Measurements from ENCODE around the gene SLC34A3. TPM values are rescaled to one million over a fixed set of nuclear protein-coding genes. Genes with fewer than 3 reads are reported as not detected.
A peak's percentile ranks its signal among the peaks of the same experiment; 100 is the strongest.

The SLC34A3 gene
- total and polyA plus RNA-seq, 4 donors: 0.03 to 0.65 (median 0.12) TPM; not detected in 1

DNA sequence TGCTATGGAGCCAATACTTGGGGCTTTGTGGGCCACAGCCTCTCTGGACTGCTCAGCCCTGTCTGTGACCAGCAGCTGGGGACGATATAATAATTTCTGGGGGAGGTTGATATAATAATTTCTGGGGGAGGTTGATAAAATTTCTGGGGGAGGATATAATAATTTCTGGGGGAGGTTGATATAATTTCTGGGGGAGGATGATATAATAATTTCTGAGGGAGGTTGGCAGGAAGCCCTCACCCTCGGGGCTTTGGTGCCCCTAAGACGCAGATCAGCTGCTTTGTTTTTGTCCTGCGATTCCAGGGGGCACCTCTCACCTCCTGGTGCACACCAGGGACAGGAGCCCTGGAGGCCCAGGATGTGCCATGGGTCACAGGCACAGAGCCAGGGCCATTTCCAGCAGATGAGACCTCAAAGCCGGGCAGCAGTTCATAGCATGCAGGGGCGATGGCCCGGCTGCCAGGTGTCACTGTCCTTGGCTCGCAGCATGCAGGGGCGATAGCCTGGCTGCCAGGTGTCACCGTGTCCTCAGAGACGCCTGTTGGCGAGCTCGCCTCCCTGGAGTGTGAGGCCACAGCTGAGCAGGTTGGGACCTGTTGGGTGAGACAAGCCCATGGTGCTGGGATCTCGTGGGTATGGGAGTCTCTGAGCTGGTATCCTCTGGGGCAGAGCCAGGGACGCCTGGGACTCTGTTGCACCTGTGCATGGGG is 43.1 kb downstream of the SLC34A3 start:
- Histone ChIP-seq H3K4me1 (ENCODE audit: control insufficient read depth in 5 of 5, insufficient read depth in 5 of 5, low read length in 5 of 5) (peaks cover 3 to 31% (median 4%) of the 10 kb centered on the region in 5 donors), H3K9me3 (ENCODE audit: control insufficient read depth in 4 of 4, insufficient read depth in 3 of 4, low read length in 3 of 4) (no peaks in the 10 kb centered on the region), H3K4me3 (no peak overlapping the region), H3K9ac (ENCODE audit: insufficient read depth in 1 of 2, low read length in 2 of 2) (no peak overlapping the region), H3K27ac (ENCODE audit: low read depth in 1 of 2, low read length in 1 of 2) (peak overlapping the region in 1 of 2 donors; percentile 69), H3K36me3 (ENCODE audit: control insufficient read depth in 4 of 4, insufficient read depth in 4 of 4, low read length in 4 of 4) (peaks cover 5 to 19% (median 10%) of the 10 kb centered on the region in 4 donors), H3K27me3 (ENCODE audit: control insufficient read depth in 3 of 3, insufficient read depth in 3 of 3, low read length in 2 of 3) (no peaks in the 10 kb centered on the region)
- no peak for ATAC-seq (ENCODE audit: insufficient read depth, low FRiP score)
- TF ChIP-seq, protein P1, sequence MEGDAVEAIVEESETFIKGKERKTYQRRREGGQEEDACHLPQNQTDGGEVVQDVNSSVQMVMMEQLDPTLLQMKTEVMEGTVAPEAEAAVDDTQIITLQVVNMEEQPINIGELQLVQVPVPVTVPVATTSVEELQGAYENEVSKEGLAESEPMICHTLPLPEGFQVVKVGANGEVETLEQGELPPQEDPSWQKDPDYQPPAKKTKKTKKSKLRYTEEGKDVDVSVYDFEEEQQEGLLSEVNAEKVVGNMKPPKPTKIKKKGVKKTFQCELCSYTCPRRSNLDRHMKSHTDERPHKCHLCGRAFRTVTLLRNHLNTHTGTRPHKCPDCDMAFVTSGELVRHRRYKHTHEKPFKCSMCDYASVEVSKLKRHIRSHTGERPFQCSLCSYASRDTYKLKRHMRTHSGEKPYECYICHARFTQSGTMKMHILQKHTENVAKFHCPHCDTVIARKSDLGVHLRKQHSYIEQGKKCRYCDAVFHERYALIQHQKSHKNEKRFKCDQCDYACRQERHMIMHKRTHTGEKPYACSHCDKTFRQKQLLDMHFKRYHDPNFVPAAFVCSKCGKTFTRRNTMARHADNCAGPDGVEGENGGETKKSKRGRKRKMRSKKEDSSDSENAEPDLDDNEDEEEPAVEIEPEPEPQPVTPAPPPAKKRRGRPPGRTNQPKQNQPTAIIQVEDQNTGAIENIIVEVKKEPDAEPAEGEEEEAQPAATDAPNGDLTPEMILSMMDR (IDR thresholded peaks at IDR 0.05; ENCODE audit: control extremely low read depth, extremely low read depth): no peak
- 77 to 81% methylated on average over 15 of the region's 15 CpGs for WGBS, 2 donors
- DNase-seq: no peak

DNA sequence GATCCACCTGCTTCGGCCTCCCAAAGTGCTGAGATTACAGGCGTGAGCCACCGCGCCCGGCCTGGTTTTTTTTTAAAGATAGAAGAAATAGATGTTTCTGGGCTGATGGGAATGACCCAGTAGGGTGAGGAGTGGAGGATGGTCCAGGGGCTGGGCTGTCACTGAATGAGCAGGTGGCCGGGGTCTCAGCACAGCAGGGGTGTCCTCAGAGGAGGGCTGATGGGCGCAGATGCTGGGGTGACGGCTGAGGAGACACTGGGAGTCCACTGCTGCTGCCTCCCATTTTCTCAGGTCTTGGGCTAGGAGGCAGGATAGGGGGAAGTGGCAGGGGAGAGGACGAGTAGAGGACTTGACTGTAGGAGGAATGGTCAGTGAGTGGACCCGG is 44.5 kb downstream of the SLC34A3 start:
- WGBS, 2 donors: 81 to 86% methylated on average over 10 of the region's 10 CpGs
- Histone ChIP-seq H3K36me3 (ENCODE audit: control insufficient read depth in 4 of 4, insufficient read depth in 4 of 4, low read length in 4 of 4) (peaks cover 3 to 33% (median 12%) of the 10 kb centered on the region in 4 donors), H3K4me3 (peak overlapping the region; percentile 7), H3K4me1 (ENCODE audit: control insufficient read depth in 5 of 5, insufficient read depth in 5 of 5, low read length in 5 of 5) (peaks cover 0 to 30% (median 4%) of the 10 kb centered on the region in 5 donors), H3K9ac (ENCODE audit: insufficient read depth in 1 of 2, low read length in 2 of 2) (no peak overlapping the region), H3K9me3 (ENCODE audit: control insufficient read depth in 4 of 4, insufficient read depth in 3 of 4, low read length in 3 of 4) (peaks cover 0 to 4% (median 0%) of the 10 kb centered on the region in 4 donors), H3K27ac (ENCODE audit: low read depth in 1 of 2, low read length in 1 of 2) (peak overlapping the region in 1 of 2 donors; percentile 97), H3K27me3 (ENCODE audit: control insufficient read depth in 3 of 3, insufficient read depth in 3 of 3, low read length in 2 of 3) (no peaks in the 10 kb centered on the region)
- DNase-seq: no peak
- TF ChIP-seq, protein P1 (IDR thresholded peaks at IDR 0.05; ENCODE audit: control extremely low read depth, extremely low read depth): no peak
- no peak for ATAC-seq (ENCODE audit: insufficient read depth, low FRiP score)

DNA sequence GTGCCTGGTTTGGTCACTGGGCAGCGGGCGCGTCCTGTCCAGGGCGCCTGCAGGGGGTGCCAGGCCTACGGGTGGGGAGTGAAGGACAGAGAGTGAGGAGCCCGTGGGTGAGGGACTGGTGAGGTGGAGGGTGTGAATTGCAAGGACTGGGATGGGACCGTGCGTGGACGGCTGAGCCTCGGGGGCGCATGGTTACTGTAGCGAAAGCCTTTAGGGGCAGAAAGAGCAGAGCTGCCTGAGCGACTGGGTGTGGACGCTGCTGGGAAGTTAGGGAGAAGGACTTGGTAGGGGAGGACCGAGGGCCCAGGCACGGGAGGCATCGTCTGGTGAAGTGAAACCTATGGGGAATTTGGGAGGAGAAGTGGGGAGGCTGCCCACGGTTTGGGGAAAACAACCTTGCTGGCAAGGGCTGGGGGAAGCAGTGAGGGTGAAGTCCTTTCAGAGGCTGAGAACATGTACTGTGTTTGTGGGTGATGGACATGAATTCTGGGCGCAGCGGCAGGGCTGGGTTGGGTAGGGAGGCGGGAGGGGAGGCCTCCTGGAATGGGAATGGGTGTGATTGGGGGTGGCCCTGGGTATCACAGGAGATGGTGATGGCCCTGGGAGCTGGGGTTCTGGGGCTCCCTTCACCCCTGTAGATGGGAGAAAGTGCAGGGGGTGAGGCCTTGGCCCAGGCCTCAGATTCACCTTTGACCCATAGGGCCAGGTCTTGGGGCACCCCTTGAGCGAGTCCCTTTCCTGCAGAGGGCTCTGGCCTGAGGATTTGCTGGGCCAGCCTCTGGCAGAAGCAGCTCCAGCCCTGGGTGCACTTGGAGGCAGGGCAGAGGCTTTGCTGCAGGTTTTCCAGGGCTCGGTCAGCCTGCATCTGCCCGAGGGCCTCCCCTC is 45.1 kb downstream of the SLC34A3 start:
- DNase-seq: no peak
- H3K9ac ChIP-seq (ENCODE audit: insufficient read depth in 1 of 2, low read length in 2 of 2): no peak overlapping the region
- peak overlapping the region; percentile 94 to 97 for H3K27ac ChIP-seq (ENCODE audit: low read depth in 1 of 2, low read length in 1 of 2)
- TF ChIP-seq, protein P1 (IDR thresholded peaks at IDR 0.05; ENCODE audit: control extremely low read depth, extremely low read depth): no peak
- no peak for ATAC-seq (ENCODE audit: insufficient read depth, low FRiP score)
- peak overlapping the region; percentile 7 for H3K4me3 ChIP-seq
- WGBS, 2 donors: 83 to 88% methylated on average over 24 of the region's 24 CpGs
- H3K27me3 ChIP-seq (ENCODE audit: control insufficient read depth in 3 of 3, insufficient read depth in 3 of 3, low read length in 2 of 3): no peaks in the 10 kb centered on the region
- peaks cover 0 to 4% (median 0%) of the 10 kb centered on the region in 4 donors for H3K9me3 ChIP-seq (ENCODE audit: control insufficient read depth in 4 of 4, insufficient read depth in 3 of 4, low read length in 3 of 4)
- peaks cover 0 to 30% (median 4%) of the 10 kb centered on the region in 5 donors for H3K4me1 ChIP-seq (ENCODE audit: control insufficient read depth in 5 of 5, insufficient read depth in 5 of 5, low read length in 5 of 5)
- peaks cover 1 to 39% (median 11%) of the 10 kb centered on the region in 4 donors for H3K36me3 ChIP-seq (ENCODE audit: control insufficient read depth in 4 of 4, insufficient read depth in 4 of 4, low read length in 4 of 4)

Data from lung (tissue), 12 donors.